Ramos (cell line): ENCODE measurements around the gene GAB2.
"Not testable (repeated sequence)": the region's sequence is repeated elsewhere in the genome, so short reads cannot be mapped to it uniquely, and the experiment has no call there.

ENCODE experiments used
- in situ Hi-C: fragments of 300-500 bp; cut with MboI; formaldehyde crosslinking; loops from one replicate; pipeline ENCODE4 v1.14.3; 2022; ENCODE audit warnings: low sequenced_read_pairs; ENCODE audit not compliant: unreplicated experiment

Gene GAB2

DNA sequence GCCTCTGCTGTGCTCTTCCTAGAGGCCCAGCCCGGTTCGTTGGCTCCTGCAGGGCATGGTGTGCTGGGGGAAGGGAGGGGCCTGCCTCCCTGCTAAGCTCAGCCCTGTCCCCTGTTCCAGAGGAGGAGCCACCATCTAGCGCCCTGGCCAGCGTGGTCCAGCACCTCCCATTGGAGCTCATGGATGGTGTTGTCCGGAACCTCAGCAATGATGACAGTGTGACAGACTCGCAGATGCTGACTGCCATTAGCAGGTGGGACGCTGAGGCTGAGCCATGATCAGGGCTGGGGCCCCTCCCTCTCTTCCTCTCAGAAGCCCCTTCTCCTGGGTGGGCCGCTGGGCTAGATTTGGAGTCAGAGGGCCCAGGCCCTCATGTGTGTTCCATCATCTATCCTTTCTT, 219.8 kb downstream of the GAB2 start:
- in situ Hi-C loops: no loop called here

DNA sequence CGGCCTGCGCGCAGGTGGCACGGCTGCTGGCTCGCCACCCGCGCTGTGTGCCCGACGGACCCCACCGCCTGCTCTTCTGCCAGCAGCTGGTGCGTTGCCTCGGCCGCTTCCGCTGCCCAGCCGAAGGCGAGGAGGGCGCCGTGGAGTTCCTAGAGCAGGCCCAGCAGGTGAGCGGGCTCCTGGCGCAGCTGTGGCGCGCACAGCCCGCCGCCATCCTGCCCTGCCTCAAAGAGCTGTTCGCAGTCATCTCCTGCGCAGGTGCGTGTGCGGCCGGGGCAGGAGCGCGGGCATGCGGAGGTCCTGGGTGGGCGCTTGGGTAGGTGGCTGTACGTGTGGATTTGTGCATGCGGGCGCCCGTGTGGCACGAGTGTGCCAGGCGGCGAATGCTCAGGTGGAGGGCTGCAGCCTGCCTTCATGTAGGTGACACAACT, 220.9 kb downstream of the GAB2 start:
- in situ Hi-C loops: no loop called here

DNA sequence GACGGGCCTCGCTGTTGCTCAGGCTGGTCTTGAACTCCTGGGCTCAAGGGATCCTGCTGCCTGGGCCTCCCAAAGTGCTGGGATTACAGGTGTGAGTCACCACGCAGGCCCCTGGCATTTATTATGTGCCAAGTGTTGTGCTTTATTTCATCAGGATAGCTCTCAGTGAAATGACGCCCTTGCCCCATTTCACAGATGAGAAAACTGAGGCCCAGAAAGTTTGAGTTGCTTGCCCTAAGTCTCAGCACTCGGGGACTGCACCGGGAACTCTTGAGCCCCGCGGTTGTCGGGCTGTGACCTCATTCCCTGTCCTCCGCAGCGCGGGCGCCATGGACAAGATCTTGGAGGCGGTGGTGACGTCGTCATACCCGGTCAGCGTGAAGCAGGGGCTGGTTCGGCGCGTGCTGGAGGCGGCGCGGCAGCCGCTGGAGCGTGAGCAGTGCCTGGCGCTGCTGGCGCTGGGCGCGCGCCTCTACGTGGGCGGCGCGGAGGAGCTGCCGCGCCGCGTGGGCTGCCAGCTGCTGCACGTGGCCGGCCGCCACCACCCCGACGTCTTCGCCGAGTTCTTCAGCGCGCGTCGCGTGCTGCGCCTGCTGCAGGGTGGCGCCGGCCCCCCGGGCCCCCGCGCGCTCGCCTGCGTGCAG, 221.6 kb downstream of the GAB2 start:
- in situ Hi-C loops: no loop called here

DNA sequence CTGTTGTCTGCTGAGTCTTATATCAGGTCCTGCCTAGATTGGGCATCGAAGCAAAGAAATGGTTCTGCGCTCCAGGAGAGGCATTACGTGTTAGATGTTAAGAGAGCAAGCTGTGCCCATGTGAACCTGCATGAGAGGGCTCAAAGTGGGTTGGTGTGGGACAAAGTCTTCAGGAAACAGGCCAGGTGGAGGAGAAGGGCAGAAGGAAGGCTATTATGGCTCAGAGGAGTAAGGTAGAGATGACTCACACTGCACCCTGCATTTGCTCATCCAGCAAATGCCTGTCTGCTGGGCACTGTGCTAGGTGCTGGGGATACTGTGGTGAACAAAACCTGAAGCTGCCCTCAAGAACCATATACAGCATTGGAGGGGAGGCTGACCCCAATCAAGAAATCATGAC, 223.1 kb downstream of the GAB2 start:
- in situ Hi-C loops: no loop called here

DNA sequence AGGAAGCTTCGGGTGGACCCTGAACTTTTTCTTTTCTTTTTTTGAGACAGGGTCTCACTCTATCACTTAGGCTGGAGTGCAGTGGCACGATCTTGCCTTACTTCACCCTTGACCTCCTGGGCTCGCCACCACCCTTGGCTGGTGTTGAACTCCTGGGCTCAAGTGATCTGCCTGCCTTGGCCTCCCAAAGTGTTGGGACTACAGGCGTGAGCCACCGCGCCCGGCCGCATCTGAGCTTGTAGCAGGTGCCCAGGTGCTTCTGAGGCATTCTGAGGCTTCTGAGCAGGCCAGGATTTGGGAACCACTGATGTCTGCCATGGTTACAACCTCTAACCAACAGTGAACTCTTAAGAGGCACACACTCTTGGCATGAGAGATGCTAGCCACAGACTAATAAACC, 223.8 kb downstream of the GAB2 start:
- in situ Hi-C loops: no loop called here

DNA sequence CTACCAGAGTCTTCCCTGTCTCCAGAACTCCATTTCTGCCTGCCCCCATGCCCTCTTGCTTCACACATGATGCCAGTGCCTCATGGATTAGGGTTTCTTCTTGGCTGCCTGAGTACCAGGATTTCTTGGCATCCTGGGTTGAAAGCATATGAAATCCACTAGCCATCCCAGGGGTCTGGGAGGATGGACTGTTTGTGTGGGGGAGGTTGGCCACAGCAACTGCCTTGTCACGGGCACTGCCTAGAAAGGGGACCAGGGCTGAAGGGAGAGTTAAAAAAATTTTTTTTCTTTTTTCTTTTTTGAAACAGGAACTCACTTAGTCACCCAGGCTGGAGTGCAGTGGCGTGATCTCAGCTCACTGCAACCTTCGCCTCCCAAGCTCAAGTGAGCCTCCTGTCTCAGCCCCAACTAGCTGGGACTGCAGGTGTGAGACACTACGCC, 224.7 kb downstream of the GAB2 start:
- in situ Hi-C loops: no loop called here

DNA sequence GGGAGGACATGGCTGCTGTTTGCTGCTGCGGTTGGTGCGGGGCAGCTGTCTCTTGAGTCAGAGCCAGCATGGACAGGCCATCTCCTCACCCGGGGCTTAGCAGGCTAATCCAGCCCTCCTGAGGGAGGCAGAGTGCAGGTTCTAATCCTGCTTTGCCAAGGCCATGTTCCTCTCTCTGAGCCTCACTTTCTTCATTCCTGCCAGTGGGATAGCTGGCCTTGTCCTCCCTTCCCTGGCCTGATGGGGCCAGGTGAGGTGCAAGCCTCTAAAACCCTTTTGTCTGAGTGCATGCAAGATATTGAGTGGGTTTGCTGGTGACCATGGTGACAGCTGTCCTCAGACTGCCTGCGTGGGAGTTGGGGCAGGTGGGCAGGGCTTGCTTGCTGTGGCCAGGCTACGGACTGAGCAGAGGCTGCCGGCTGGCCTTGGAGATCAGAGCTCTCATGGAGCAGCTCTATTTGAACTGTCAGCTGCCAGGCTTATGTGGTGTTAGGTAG, 225.3 kb downstream of the GAB2 start:
- in situ Hi-C loops: no loop called here

DNA sequence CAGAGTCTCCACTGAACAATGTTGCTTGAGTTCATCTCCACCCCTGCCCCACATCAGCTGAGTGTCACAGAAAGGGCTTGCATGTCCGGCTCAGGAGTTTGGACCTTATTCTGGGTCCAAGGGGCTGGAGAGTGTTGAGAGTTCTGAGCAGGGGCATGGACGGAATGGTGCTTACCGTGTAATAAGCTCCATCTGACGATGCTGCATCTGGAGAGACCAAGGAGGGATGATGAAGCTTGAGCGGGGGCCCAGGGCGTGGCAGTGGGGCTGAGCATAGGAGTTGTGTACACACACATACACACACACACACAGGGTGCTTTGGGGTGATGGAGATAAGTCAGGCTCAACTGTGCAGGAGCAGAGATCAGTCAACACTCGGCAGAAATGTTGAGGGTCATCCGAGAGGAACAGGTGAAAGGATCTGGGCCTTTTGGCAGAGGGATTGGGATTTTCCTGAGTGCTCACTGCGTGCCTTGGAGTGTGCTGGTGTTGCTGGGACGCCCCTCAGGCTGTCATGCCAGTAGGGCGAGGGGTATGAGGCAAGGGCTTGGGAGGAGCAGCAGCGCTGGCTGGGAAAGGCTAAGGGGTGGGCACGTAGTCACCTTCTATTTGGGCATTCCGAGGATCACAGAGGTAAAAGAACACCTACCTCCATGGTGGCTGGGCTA, 226.6 kb downstream of the GAB2 start:
- in situ Hi-C loops: no loop called here

DNA sequence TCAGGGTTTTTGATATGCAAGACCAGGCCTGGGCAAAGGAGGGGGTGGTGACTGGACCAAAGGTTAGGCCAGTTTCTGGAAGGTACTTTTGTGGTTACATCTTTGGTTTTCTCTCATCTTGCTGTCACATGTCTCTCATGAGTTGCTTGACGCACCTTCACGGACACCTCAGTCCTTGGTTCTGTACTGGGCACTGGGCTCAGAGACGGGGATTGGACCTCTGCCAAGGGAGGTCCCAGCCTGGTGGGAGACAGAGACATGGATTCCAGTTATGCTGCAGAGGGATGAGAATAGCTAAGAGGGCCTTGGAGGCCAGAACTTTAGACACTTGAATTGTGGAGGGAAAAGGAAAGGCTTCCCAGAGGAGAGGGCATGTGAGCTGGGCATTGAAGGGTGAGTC, 227.2 kb downstream of the GAB2 start:
- in situ Hi-C loops: no loop called here

DNA sequence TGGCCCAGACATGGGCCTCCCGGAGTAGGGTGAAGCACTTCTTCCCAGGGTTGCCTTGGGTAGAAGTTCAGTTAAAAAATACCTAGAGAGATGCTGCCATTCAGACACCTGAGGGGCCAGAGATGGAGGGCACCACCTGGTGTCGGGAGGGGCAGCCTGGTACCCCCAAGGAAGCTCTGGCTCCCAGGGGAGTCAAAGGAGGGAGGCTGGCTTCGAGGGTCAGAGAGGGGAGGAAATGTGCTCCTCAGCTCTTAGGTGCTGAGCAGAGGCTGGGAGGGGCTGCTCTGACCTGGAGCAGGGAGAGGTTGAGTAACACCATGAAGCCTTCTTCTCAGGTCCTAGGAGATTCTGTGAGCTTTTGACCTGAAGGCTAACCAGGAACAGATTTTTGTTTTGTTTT, 227.8 kb downstream of the GAB2 start:
- in situ Hi-C loops: no loop called here

DNA sequence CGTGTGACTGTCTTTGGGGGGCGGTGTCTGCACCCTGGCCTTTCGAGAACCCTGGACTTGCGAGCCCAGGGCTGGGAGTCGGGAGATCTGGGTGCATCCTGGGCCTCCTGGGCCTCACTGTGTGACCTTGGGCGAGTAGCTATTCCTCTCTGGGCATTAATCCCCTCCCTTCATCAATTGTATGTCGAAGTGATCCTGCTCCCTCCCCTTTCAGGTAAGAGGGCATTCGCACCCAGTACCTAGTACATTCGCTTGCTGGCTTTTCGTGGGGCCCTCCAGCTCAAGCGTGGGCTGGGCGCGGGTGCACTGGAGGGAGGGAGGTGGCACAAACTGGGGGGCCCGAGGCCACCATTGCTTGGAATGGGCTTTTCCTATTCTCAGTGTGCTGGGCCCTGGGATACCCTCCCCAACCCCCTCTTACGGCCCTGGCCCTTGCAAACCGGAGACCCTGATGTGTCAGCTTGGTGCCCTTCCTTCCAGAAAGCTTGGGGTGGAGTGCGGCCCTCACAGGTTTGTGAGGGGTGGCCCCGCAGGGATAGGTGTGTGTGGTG, 228.4 kb downstream of the GAB2 start:
- in situ Hi-C loops: no loop called here

DNA sequence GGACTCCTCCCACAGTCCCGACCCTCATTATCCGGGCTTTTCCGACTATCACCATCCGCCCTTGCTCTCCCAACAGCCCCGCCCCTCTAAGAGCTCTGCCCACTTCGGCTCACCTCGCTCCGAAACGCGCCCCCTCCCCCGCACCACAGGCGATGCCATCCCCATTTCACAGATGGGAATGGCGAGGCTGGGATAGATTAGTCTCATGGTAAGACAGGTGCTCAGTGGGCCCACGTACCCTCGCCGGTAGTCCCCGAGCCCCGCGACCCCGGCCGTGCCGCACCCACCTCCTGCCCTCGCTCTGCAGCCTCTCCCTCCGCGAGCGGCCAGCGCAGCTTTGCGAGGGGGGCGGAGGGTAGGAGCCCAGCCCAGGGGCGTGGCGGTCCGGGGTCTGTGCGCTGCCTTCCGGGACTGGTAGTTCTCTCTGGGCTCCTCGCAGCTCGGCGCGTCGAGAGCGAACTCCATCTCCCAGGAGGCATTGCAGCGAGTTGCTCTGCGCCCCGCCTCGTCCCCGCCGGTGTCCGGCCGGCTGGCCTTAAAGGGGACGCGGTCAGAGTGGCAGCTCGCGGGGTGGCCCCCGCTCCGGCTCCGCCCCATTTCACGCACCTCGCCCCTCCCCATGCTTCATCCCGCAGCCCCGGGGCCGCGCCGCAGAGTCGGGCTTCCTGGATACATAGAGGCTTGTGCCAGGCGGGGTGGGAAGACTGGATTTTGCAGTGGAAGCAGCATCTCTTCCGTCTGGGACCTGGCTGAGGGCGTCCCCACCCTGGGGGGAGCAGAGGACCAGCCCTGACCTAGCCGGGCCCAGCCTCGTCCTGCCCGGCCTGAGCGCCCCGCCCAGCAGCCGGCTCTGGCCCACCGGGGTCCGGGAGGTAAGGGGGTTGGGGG, 229.1 kb downstream of the GAB2 start, which contains the start of the genes KCTD21 and USP35:
KCTD21 (minus strand) TSS at position 341 of the 888 bp plus-strand sequence. CDS start 14,072 bp downstream, outside the sequence.
USP35 (plus strand) TSS at position 634 of the 888 bp plus-strand sequence. CDS start 7,327 bp downstream, outside the sequence.
- in situ Hi-C loops: no loop called here

DNA sequence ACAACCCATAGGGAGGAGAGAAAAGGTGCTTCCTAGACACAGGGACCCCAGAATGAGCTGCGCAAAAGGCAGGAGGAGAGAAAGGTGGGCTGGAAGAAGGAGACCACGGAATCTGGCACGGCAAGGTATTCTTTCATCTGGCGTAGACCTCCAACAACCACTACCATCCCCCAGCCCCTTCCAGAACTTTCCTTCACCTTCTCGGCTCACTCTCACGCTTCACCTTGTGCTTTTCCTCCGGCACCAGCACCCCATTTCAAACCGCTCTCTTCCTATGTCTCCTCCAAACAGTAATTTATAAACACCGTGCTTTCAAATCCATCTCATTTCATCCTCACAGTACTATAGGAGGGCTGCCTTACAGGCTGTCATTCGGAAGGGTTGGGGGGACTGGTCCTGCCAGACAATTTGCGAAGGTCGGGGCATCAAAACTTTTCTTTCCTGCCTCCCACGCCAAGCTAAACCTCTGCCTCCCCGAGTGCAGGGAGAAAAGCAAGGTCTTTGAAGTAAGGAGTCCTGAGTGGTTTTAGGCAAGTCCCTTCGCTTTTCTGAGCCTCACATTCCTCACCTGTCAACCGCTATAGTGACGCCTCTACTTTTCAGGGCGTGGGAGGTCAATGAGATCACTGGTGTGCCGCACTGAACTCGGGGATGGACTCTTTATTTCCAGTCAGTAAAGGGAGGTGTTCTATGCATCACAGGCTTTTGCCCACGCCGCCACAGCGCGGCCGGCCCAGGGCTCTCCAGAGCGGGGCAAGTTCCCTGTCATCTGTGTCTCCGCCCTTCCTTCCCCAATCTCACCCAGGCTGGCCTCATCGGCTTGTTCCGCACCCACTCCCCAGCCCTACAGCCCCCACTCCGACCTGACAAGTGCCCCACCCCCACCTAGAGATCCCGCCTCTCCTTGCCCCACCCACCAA, 230.0 kb downstream of the GAB2 start:
- in situ Hi-C loops: no loop called here

DNA sequence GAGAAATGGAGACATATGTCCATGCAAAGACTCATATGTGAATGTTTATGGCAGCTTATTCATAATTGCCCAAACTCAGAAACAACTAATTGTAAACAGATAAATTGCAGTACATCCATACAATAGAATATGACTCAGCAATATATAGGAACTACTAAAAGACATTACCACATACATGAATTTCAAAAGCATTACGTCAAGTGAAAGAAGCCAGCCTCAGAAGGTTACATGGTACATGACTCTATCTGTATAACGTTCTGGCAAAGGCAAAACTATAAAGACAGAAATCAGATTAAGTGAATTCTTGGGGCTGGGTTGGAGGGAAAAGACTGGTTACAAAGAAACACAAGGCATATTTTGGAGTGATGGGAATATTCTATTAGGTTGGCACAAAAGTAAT, 236.4 kb downstream of the GAB2 start:
- in situ Hi-C loops: no loop called here

DNA sequence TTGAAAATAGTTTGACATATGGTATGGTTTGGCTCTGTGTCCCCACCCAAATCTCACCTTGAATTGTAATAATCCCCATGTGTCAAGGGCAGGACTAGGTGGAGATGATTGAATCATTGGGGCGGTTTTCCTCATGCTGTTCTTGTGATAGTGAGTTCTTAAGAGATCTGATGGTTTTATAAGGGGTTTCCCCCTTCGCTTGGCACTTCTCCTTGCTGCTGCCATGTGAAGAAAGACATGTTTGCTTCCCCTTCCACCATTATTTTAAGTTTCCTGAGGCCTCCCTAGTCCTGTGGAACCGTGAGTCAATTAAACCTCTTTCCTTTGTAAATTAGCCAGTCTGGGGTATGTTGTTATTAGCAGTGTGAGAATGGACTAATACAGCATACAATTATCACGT, 236.9 kb downstream of the GAB2 start:
- in situ Hi-C loops: no loop called here

DNA sequence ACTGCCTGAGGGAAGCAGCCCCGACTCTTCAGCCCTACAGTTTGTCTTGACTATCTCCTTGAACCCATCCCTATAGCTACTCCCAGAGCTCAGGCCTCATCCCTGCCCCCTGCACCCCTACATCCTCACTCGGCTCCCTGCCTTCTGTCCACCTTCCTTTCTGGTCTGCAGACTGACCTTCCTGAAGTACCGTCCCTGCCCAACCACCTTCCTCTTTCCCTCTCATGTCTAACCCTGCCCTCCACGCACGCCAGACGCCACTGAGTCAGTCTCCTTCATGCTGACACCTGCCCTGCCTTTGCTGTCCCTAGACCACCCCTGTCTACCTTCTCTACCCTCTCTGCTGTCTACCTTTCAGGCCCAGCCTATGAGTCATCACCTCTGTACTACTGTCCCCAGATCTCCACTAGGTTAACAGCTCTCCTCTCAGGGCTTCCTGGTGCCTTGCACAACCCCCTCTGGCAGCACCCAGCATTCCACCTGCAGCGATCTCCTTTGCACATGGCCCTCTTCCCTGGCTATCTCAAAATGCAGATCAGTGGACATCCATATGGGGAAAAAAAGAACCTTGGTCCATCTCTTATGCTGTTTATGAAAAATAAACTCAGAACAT, 238.1 kb downstream of the GAB2 start:
- in situ Hi-C loops: no loop called here

DNA sequence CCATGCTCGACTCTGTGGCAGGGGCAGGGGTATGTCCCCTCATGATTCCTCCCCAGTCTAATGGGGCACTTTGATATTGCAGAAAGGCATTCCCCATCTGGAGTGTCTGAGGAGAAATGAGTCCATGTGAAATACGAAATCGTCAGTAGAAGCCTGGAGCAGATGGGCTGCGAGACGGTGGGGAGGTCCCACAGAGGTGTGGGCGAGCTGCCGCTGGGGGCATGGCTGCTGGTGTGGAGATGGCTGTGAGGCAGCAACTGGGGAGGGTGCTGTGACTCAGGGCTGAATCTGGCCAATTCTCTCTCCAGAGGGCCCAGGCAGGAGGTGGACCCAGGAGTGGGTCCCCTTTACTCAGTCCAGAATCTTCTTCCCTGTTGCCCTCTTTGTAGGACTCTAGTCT, 240.4 kb downstream of the GAB2 start:
- in situ Hi-C loops: no loop called here

DNA sequence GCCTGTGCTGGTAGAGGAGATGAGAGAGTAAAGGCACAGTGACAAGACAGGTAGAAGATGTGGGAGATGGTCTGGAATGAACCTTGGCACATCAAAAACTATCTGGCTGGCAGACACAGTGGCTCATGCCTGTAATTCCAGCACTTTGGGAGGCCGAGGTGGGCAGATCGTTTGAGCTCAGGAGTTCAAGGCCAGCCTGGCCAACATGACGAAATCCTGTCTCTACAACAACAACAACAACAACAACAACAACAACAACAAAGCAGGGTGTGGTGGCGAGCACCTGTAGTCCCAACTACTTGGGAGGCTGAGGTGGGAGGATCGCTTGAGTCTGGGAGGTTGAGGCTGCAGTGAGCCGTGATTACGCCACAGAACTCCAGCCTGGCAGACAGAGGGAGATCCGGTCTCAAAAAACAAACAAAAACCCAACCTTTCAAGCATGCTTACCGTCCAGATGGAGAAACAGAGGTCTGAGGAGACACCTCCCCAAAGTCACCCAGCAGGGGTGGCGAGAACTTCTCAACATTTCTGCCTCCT, 240.9 kb downstream of the GAB2 start:
- in situ Hi-C loops: no loop called here

DNA sequence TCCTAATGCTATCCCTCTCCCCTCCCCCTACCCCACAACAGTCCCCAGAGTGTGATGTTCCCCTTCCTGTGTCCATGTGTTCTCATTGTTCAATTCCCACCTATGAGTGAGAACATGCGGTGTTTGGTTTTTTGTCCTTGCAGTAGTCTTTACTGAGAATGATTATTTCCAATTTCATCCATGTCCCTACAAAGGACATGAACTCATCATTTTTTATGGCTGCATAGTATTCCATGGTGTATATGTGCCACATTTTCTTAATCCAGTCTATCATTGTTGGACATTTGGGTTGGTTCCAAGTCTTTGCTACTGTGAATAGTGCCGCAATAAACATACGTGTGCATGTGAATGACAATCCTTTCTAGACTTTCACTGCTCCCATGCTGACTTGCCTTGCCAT, 241.8 kb downstream of the GAB2 start:
- in situ Hi-C loops: not testable (repeated sequence)
